Upper lobe of right lung (tissue), 1 donor: ENCODE measurements around the gene INCENP. TPM values are rescaled to one million over a fixed set of nuclear protein-coding genes. Genes with fewer than 3 reads are reported as not detected.
"Not testable (repeated sequence)": the region's sequence is repeated elsewhere in the genome, so short reads cannot be mapped to it uniquely, and the experiment has no call there.

Experiments
- ATAC-seq: fragments of 200-7000 bp; cut with Tn5 transposase; one replicate; pipeline ENCODE4 v1.9.1; 2020; ENCODE audit warnings: mild to moderate bottlenecking, moderate library complexity
- DNase-seq: peaks from one replicate; pipeline ENCODE4 v3.0.0-alpha.2; 2020
- H3K27ac ChIP-seq: fragments of 200-600 bp; one replicate; pipeline ENCODE4 v1.8.0; 2022
- H3K27me3 ChIP-seq: fragments of 200-600 bp; one replicate; pipeline ENCODE4 v1.8.0; 2022; ENCODE audit warnings: mild to moderate bottlenecking
- H3K36me3 ChIP-seq: fragments of 200-600 bp; one replicate; pipeline ENCODE4 v1.8.0; 2022
- H3K4me1 ChIP-seq: fragments of 200-600 bp; one replicate; pipeline ENCODE4 v1.8.0; 2022
- H3K4me3 ChIP-seq: fragments of 200-600 bp; one replicate; pipeline ENCODE4 v1.8.0; 2022; ENCODE audit warnings: mild to moderate bottlenecking
- H3K9me3 ChIP-seq: fragments of 200-600 bp; one replicate; pipeline ENCODE4 v1.8.0; 2022
- intact Hi-C: fragments of 100-400 bp; cut with DNase I; formaldehyde crosslinking; loops from one replicate; pipeline ENCODE4 v1.11.0; 2022
- long read RNA-seq: library from polyadenylated mRNA; unstranded; transcript quantifications from one replicate; pipeline ENCODE4 v2.0.0, GENCODE V29; 2021
- total RNA-seq: library from RNA; stranded (reverse); fragmentation: NEBNext Ultra II Directional; extraction: Animal tissue kit (Norgen Biotek cat#: 25700); gene quantifications from one replicate; pipeline ENCODE4 v1.2.1, GENCODE V29; 2021
- TF ChIP-seq, protein P1 (sequence below): fragments of 200-600 bp; IDR thresholded peaks from one replicate; pipeline ENCODE4 v1.8.0; 2022; ENCODE audit warnings: antibody characterized with exemption
- donor health status: DM: no; HTN: yes; CAD: no; lungs with severe emphysema.

INCENP gene
- 19.5 TPM for total RNA-seq
- long read RNA-seq, partial matches to known transcripts: 1 of 3 reads
- long read RNA-seq, other reads (novel, unspliced or antisense): 2 of 3 reads

DNA sequence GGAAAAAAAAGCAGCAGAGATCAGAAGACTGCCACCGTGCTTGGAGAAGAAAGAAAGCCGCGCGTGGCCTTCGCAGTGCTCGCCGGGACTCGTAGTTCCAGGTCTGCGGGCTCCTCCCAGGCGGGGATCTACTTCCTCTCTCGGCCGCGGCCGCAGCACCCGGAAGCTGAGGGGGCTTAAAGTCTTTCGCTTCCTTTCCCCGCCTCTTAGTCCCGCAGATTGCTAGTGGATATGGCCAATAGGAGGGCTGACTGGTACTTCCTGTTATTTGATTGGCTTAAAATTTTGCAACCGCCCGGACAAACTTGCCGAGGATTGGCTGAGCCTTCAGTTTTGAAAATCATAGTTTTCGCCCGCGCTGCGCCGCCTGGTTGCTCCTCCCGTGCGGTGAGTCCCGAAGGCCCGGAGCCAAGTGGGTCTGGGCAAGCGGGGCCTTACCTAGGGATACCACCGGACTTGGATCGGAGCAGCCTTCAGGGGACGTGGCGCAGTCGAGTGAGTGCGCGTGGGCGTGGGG, at the start of gene INCENP:
Gene INCENP (plus strand): TSS at position 343 of the 517 bp plus-strand sequence. CDS start 4,151 bp downstream, outside the sequence.
- Histone ChIP-seq H3K9me3 (no peaks in the 10 kb centered on the region), H3K4me3 (peak within 1 kb of the TSS; percentile 91), H3K4me1 (peaks cover 8% of the 10 kb centered on the region), H3K27me3 (no peaks in the 10 kb centered on the region), H3K27ac (peak within 1 kb of the TSS; percentile 37), H3K36me3 (no peaks in the 10 kb centered on the region)
- intact Hi-C loops: no loop called here
- ATAC-seq (peak; percentile 99), DNase-seq (peak; percentile 98)
- TF ChIP-seq, protein P1, sequence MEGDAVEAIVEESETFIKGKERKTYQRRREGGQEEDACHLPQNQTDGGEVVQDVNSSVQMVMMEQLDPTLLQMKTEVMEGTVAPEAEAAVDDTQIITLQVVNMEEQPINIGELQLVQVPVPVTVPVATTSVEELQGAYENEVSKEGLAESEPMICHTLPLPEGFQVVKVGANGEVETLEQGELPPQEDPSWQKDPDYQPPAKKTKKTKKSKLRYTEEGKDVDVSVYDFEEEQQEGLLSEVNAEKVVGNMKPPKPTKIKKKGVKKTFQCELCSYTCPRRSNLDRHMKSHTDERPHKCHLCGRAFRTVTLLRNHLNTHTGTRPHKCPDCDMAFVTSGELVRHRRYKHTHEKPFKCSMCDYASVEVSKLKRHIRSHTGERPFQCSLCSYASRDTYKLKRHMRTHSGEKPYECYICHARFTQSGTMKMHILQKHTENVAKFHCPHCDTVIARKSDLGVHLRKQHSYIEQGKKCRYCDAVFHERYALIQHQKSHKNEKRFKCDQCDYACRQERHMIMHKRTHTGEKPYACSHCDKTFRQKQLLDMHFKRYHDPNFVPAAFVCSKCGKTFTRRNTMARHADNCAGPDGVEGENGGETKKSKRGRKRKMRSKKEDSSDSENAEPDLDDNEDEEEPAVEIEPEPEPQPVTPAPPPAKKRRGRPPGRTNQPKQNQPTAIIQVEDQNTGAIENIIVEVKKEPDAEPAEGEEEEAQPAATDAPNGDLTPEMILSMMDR: no peak

DNA sequence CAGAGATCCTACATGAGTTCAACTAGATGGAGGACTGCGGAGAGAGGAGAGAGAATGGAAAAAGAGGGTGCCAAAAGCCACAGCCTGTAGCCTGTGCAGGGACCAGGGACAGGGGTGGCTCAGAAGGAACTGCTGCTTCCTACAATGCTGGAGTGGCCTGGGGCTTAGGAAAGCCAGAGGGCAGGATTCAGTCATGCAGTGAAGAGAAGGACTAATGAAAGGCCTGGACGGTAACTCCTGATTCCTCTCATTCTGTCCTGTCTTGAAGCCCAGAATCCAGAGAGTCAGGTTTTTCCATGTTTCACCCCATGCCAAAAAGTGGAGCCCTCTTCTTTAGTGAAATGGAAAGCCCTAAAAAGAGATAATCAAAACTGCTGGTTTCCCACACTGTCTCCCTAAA, 48.4 kb upstream of the INCENP start:
- intact Hi-C loops: no loop called here
- TF ChIP-seq, protein P1: no peak
- no peaks in the 10 kb centered on the region for H3K27me3 ChIP-seq
- no peak for DNase-seq
- H3K4me3 ChIP-seq: no peak overlapping the region
- no peaks in the 10 kb centered on the region for H3K36me3 ChIP-seq
- ATAC-seq: no peak
- no peak overlapping the region for H3K27ac ChIP-seq
- no peaks in the 10 kb centered on the region for H3K4me1 ChIP-seq
- no peaks in the 10 kb centered on the region for H3K9me3 ChIP-seq

DNA sequence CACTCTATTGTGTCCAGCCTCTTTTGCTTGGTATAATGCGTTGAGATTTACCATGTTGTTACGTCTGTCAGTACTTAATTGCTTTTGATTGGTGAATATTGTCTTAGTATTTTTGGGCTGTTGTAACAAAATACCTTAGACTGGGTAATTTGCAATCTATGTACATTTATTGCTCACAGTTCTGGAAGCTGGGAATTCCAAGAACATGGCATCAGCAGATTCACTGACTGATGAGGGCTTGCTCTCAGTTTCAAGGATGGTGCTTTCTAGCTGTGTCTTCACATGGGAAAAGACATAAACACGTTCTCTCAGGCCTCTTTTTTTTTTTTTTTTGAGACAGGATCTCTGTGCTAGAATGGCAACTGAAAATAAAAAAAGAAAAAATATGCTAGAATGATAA, 46.7 kb upstream of the INCENP start:
- intact Hi-C loops: no loop called here
- Histone ChIP-seq H3K27me3 (no peaks in the 10 kb centered on the region), H3K36me3 (no peaks in the 10 kb centered on the region), H3K4me3 (no peak overlapping the region), H3K4me1 (no peaks in the 10 kb centered on the region), H3K9me3 (no peaks in the 10 kb centered on the region), H3K27ac (no peak overlapping the region)
- TF ChIP-seq, protein P1: no peak
- DNase-seq (no peak), ATAC-seq (no peak)

DNA sequence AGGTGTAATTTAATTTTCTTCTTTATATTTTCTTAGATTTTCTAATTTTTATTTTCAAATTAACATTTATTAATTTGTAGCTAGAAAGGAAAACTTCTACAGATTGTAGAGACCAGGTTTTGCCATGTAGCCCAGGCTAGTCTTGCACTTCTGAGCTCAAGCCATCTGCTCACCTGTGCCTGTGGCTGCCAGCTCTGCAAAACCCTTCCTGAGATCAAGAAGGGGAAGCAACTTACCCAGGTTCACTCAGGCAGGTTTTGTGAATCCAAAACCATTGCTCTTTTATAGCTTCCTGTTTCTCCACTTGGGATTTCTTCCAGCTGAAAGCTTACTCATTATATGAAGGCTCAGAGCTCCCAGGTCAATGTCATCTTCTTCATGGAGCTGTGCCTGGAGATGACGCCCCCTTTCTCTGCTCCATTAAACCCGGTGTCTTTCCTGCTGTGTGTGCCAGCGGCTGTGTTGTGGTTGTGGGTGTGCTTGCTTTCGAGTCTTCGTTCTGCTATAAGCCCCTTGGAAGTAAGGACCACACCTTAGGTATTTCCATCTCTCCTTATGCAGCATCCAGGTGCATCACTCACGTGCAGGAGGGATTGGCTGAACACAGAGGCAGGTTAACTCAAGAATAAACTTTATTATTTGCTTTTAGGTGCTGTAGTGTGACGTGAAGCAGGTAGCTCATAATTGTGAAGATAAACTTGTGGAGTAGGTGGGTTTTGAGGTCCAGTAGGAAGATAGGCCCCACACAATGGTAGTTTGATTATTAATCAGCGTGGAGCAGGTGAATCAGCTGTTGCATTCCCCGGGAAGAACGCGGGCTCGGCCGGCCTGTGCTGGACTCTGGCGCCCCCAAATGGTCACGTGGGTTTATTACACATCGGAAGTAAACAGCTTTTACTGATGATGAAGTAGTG, 42.2 kb upstream of the INCENP start:
- TF ChIP-seq, protein P1: peak; percentile 88
- ATAC-seq: peak; percentile 98
- Histone ChIP-seq H3K27ac (no peak overlapping the region), H3K4me3 (no peak overlapping the region), H3K9me3 (no peaks in the 10 kb centered on the region), H3K36me3 (no peaks in the 10 kb centered on the region), H3K4me1 (no peaks in the 10 kb centered on the region), H3K27me3 (no peaks in the 10 kb centered on the region)
- DNase-seq: peak; percentile 84
- intact Hi-C loops: loop anchor here (5.0 to 10.0 kb wide), 2 partner anchors 184 to 297 kb away; no protein-coding TSS in a partner anchor

DNA sequence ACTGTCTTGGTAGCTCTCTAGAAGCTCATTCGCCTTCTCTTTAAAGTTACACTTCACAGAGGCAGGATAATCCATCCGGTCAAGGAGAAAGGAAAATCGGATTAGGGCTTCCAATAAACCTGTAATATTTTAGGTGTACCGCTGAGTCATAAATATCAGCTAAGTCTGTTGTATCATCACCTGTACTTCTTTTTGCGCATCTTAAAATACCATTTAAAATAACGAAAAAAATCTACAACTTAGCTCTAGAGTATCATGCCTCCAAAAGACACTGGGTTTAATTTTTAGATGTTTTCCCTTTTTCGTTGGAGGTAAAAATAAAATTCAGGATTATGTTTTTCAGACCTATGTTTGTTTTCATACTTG, 41.5 kb upstream of the INCENP start:
- no peaks in the 10 kb centered on the region for H3K9me3 ChIP-seq
- no peaks in the 10 kb centered on the region for H3K36me3 ChIP-seq
- no peaks in the 10 kb centered on the region for H3K27me3 ChIP-seq
- TF ChIP-seq, protein P1: no peak
- intact Hi-C loops: loop anchor here (5.0 to 10.0 kb wide), 2 partner anchors 185 to 297 kb away; no protein-coding TSS in a partner anchor
- no peak overlapping the region for H3K27ac ChIP-seq
- no peaks in the 10 kb centered on the region for H3K4me1 ChIP-seq
- DNase-seq (no peak), ATAC-seq (no peak)
- H3K4me3 ChIP-seq: no peak overlapping the region

DNA sequence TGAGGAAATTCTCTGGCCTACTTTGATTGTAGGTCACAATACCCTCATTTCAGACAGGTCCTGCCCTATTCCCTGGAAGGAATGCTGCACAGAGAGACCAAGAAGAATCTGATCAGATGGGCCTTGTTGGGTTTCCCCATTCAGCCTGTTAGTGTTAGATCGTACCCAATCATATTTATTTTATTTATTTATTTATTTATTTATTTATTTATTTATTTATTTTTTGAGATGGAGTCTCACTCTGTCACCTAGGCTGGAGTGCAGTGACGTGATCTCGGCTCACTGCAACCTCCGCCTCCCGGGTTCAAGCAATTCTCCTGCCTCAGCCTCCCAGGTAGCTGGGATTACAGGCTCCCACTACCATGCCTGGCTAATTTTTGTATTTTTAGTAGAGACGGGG, 39.0 kb upstream of the INCENP start:
- intact Hi-C loops: loop anchor here (5.0 to 10.0 kb wide), 2 partner anchors 188 to 300 kb away; no protein-coding TSS in a partner anchor
- not testable (repeated sequence) for H3K27me3 ChIP-seq, H3K9me3 ChIP-seq, H3K4me1 ChIP-seq, H3K27ac ChIP-seq, DNase-seq, H3K4me3 ChIP-seq, H3K36me3 ChIP-seq, ATAC-seq
